HepG2 (cell line): ENCODE measurements around the gene GGCT. TPM values are rescaled to one million over a fixed set of nuclear protein-coding genes. Genes with fewer than 3 reads are reported as not detected.

Experiments used
- ATAC-seq: fragments of 200-7000 bp; cut with Tn5 transposase; 3 replicates; pipeline ENCODE4 v1.9.1; 2020; ENCODE audit warnings: mild to moderate bottlenecking, moderate library complexity
- BruUV-seq: library from RNA; stranded (reverse); fragments of 400-500 nt; replicated peaks from 2 replicates; lab custom pipeline; 2021; lab: Mats Ljungman, UMichigan
- CTCF ChIA-PET: fragments of 300-600 bp; formaldehyde crosslinking; extraction: SDS; loops from one replicate; lab custom pipeline; 2021; ENCODE audit warnings: low total read pairs, inconsistent platforms, low intra/inter-chr PET ratio; lab: Yijun Ruan, JAX
- POLR2A ChIA-PET: fragments of 350-600 bp; sonication (Branson Sonifier 250); formaldehyde crosslinking; loops from one replicate; lab custom pipeline; 2020; ENCODE audit warnings: antibody characterized with exemption, inconsistent platforms; lab: Yijun Ruan, JAX
- DNase-seq: peaks from one replicate; pipeline ENCODE4 v3.0.0-alpha.2; 2015; ENCODE audit warnings: low spot score
- FAIRE-seq: peaks from 3 replicates; lab custom pipeline; 2011; peaks lifted over from hg19 to GRCh38; lab: Jason Lieb, UNC
- H2AFZ ChIP-seq: one replicate; pipeline ENCODE4 v1.6.1; 2011; ENCODE audit warnings: low read length, inconsistent platforms
- H3K27ac ChIP-seq: fragments of 300-600 bp; 3 replicates; pipeline ENCODE4 v1.8.0; 2011; ENCODE audit warnings: mixed run types, mild to moderate bottlenecking, mixed read lengths, low read length, inconsistent platforms; ENCODE audit not compliant: insufficient read depth; ENCODE audit errors: extremely low read length
- H3K27me3 ChIP-seq, 2 experiments: fragments of 200-600 bp in 1 of 2; 2 replicates in 1 of 2; 3 replicates in 1 of 2; pipeline versions ENCODE4 v1.6.0 to v1.8.0; 2011; ENCODE audit warnings: low read length in 2 of 2, mild to moderate bottlenecking in 2 of 2, moderate library complexity in 2 of 2, inconsistent platforms in 1 of 2; ENCODE audit not compliant: insufficient read depth in 2 of 2, control insufficient read depth in 1 of 2
- H3K36me3 ChIP-seq, 2 experiments: fragments of 200-600 bp in 1 of 2; replicated peaks in 1 of 2; 2 replicates in 1 of 2; 3 replicates in 1 of 2; pipeline versions ENCODE4 v1.5.1 to v1.8.0; 2011; ENCODE audit warnings: low read length in 2 of 2, inconsistent platforms in 1 of 2; ENCODE audit not compliant: insufficient read depth in 2 of 2, control insufficient read depth in 1 of 2
- H3K4me1 ChIP-seq: 2 replicates; pipeline ENCODE4 v1.5.1; 2012; ENCODE audit warnings: low read length, inconsistent platforms; ENCODE audit not compliant: insufficient read depth
- H3K4me2 ChIP-seq: 2 replicates; pipeline ENCODE4 v1.6.0; 2011; ENCODE audit warnings: low read depth, low read length, inconsistent platforms
- H3K4me3 ChIP-seq, 3 experiments: fragments of 200-600 bp in 1 of 3; sonication (generic), shearing (Covaris generic) in 1 of 3; replicated peaks in 1 of 3; 2 replicates each; pipeline ENCODE4 v1.5.1; 2011 to 2016; ENCODE audit warnings: low read length in 3 of 3, inconsistent platforms in 2 of 3, low read depth in 2 of 3, mild to moderate bottlenecking in 2 of 3, control low read depth in 1 of 3, mixed read lengths in 1 of 3; ENCODE audit not compliant: insufficient read depth in 1 of 3
- H3K79me2 ChIP-seq: one replicate; pipeline ENCODE4 v1.6.1; 2011; ENCODE audit warnings: low read length, inconsistent platforms; ENCODE audit not compliant: insufficient read depth
- H3K9ac ChIP-seq: 2 replicates; pipeline ENCODE4 v1.6.0; 2011; ENCODE audit warnings: mild to moderate bottlenecking, low read depth, low read length, inconsistent platforms; ENCODE audit not compliant: insufficient read depth
- H3K9me3 ChIP-seq: 2 replicates; pipeline ENCODE4 v1.5.1; 2012; ENCODE audit warnings: mild to moderate bottlenecking, low read length
- H4K20me1 ChIP-seq: 2 replicates; pipeline ENCODE4 v1.6.0; 2011; ENCODE audit warnings: inconsistent platforms, mild to moderate bottlenecking, low read length, moderate library complexity; ENCODE audit not compliant: insufficient read depth
- HIC2 ChIP-seq: sonication (generic); formaldehyde crosslinking; IDR thresholded peaks from 2 replicates; pipeline ENCODE4 v1.9.0; 2022; ENCODE audit warnings: low read depth, missing genetic modification reagents
- HIVEP1 ChIP-seq: sonication (generic); formaldehyde crosslinking; IDR thresholded peaks from 2 replicates; pipeline ENCODE4 v1.4.0; 2020; ENCODE audit warnings: mild to moderate bottlenecking, missing genetic modification reagents
- KAT2B ChIP-seq: fragments of 150-350 bp; IDR thresholded peaks from 2 replicates; pipeline ENCODE4 v1.6.1; 2014; ENCODE audit warnings: low read depth, low read length, borderline replicate concordance
- NR3C1 ChIP-seq: sonication (generic); formaldehyde crosslinking; IDR thresholded peaks from 2 replicates; pipeline ENCODE4 v1.4.0; 2020; ENCODE audit warnings: missing genetic modification reagents
- PREB ChIP-seq: sonication (generic); formaldehyde crosslinking; IDR thresholded peaks from 2 replicates; pipeline ENCODE4 v1.4.0; 2020; ENCODE audit warnings: missing genetic modification reagents
- ZNF276 ChIP-seq: sonication (generic); formaldehyde crosslinking; IDR thresholded peaks from 2 replicates; pipeline ENCODE4 v1.4.0; 2020; ENCODE audit warnings: mild to moderate bottlenecking, low read depth, missing genetic modification reagents
- ZNF350 ChIP-seq: sonication (generic); formaldehyde crosslinking; IDR thresholded peaks from 2 replicates; pipeline ENCODE4 v1.4.0; 2020; ENCODE audit warnings: mild to moderate bottlenecking, low read depth, missing genetic modification reagents, borderline replicate concordance
- ZSCAN21 ChIP-seq: sonication (generic); formaldehyde crosslinking; IDR thresholded peaks from 2 replicates; pipeline ENCODE4 v1.8.0; 2022; ENCODE audit warnings: mild to moderate bottlenecking, missing genetic modification reagents, moderate library complexity, borderline replicate concordance
- ZXDC ChIP-seq: sonication (generic); formaldehyde crosslinking; IDR thresholded peaks from 2 replicates; pipeline ENCODE4 v1.5.0; 2020; ENCODE audit warnings: mild to moderate bottlenecking, missing genetic modification reagents
- WGBS: methylation state at CpG from one replicate; pipeline ENCODE4 v1.1.6; 2017; ENCODE audit warnings: low lambda C conversion rate; 5-methylcytosine and 5-hydroxymethylcytosine counted together
- in situ Hi-C: cut with HindIII; loops from 2 replicates; pipeline ENCODE4 v1.10.0; 2017; ENCODE audit warnings: low pct_unique_long_range_greater_than_20kb; ENCODE audit not compliant: extremely low pct_ligation_motif_present
- intact Hi-C: fragments of 100-400 bp; cut with micrococcal nuclease; formaldehyde crosslinking; loops from one replicate; pipeline ENCODE4 v1.10.0; 2022; ENCODE audit not compliant: unreplicated experiment
- polyA plus RNA-seq, 8 experiments: library from polyadenylated mRNA; depleted of rRNA in 3 of 8; stranded (reverse) in 7 of 8; unstranded in 1 of 8; fragments of >200 nt; fragmentation: Illumina TruSeq in 4 of 8; extraction: Trizol in 4 of 8; gene quantifications; 2 replicates each; pipeline versions ENCODE4 v1.2.1 to v1.2.3, GENCODE V29; 2011 to 2016; ENCODE audit warnings: low read depth in 4 of 8, missing spikeins in 1 of 8, mixed read lengths in 1 of 8; ENCODE audit not compliant: insufficient read depth in 1 of 8
- total RNA-seq, 5 experiments: library from RNA; depleted of rRNA; stranded (reverse); fragments of >200 nt; fragmentation: Illumina TruSeq; extraction: Trizol; gene quantifications; 2 replicates each; pipeline ENCODE4 v1.2.3, GENCODE V29; 2016; ENCODE audit warnings: low read depth in 1 of 5

The GGCT gene
- total and polyA plus RNA-seq, 2 of the 13 experiments (the other 11 are each of a cell fraction or from before 2014, with no cell fraction given) = 19.5 to 78.3 TPM

- intact Hi-C loops = no loop called here
- H3K79me2 ChIP-seq = no peaks in the 10 kb centered on the region
- H3K9ac ChIP-seq = no peak overlapping the region
- no peaks in the 10 kb centered on the region for H3K36me3 ChIP-seq
- no peaks in the 10 kb centered on the region for H4K20me1 ChIP-seq
- TF ChIP-seq HIC2 (no peak), NR3C1 (no peak), HIVEP1 (CRISPR knock-in tag) (no peak)
- TF ChIP-seq, all 625 proteins: peak for 0
- in situ Hi-C loops = no loop called here
- DNase-seq (no peak), ATAC-seq (peak; percentile 48; the same call in 2 of the 3 replicates), FAIRE-seq (no peak)
- Histone ChIP-seq H3K27ac (no peak overlapping the region), H3K4me3 (no peak overlapping the region), H3K4me1 (no peaks in the 10 kb centered on the region), H3K9me3 (no peaks in the 10 kb centered on the region), H2AFZ (no peak overlapping the region), H3K4me2 (no peak overlapping the region), H3K27me3 (no peaks in the 10 kb centered on the region)
- no TSS peak for BruUV-seq
- ChIA-PET CTCF (interaction anchor here (3.8 kb wide), 1 partner anchor 52 kb away, joined by 29 read pairs; no protein-coding TSS in a partner anchor), POLR2A (no interaction called here)
- 69% methylated on average over 1 of the region's 1 CpG for WGBS
These were observed 7.5 kb upstream of the GGCT start for GRCh38 chr7:30511973-30512662.

GRCh38 chr7:30511494-30511893, 6.9 kb upstream of the GGCT start:
- Histone ChIP-seq H3K4me3 (no peak overlapping the region), H3K9me3 (no peaks in the 10 kb centered on the region), H3K4me1 (no peaks in the 10 kb centered on the region), H3K4me2 (no peak overlapping the region), H3K27me3 (no peaks in the 10 kb centered on the region), H3K27ac (no peak overlapping the region), H3K36me3 (no peaks in the 10 kb centered on the region), H2AFZ (no peak overlapping the region), H3K79me2 (no peaks in the 10 kb centered on the region), H4K20me1 (no peaks in the 10 kb centered on the region), H3K9ac (no peak overlapping the region)
- FAIRE-seq (no peak), ATAC-seq (no peak), DNase-seq (no peak)
- intact Hi-C loops = no loop called here
- 74% methylated on average over 2 of the region's 2 CpGs for WGBS
- ChIA-PET POLR2A (no interaction called here), CTCF (interaction anchor here (3.8 kb wide), 1 partner anchor 53 kb away, joined by 29 read pairs; no protein-coding TSS in a partner anchor)
- in situ Hi-C loops = no loop called here
- no TSS peak for BruUV-seq
- TF ChIP-seq ZNF276 (CRISPR knock-in tag) (no peak), PREB (CRISPR knock-in tag) (no peak), ZXDC (CRISPR knock-in tag) (no peak), KAT2B (no peak), ZNF350 (CRISPR knock-in tag) (no peak), ZSCAN21 (CRISPR knock-in tag) (no peak)
